SK-N-SH treated with all-trans-retinoic acid at 6 μM for 48 hours (cell line): ENCODE measurements around the gene ZNF384.

Experiments used
- CREB5 ChIP-seq: fragments of 250-450 bp; sonication (Bioruptor Pico); IDR thresholded peaks from 2 replicates; pipeline ENCODE4 v1.5.1; 2020; ENCODE audit warnings: low read depth, mild to moderate bottlenecking, moderate library complexity
- CSDC2 ChIP-seq: fragments of 250-450 bp; sonication (Bioruptor Pico); IDR thresholded peaks from 2 replicates; pipeline ENCODE4 v1.5.0; 2020; ENCODE audit warnings: mild to moderate bottlenecking, moderate library complexity
- CSRNP3 ChIP-seq: fragments of 250-450 bp; sonication (Bioruptor Pico); IDR thresholded peaks from 2 replicates; pipeline ENCODE4 v1.5.1; 2021; ENCODE audit warnings: mild to moderate bottlenecking, moderate library complexity
- OSR1 ChIP-seq: fragments of 250-450 bp; sonication (Bioruptor Pico); IDR thresholded peaks from 2 replicates; pipeline ENCODE4 v1.8.0; 2022; ENCODE audit warnings: moderate library complexity, mild to moderate bottlenecking, inconsistent platforms
- RARB ChIP-seq: fragments of 250-450 bp; sonication (Bioruptor Pico); IDR thresholded peaks from 2 replicates; pipeline ENCODE4 v1.8.0; 2021; ENCODE audit warnings: mild to moderate bottlenecking, moderate library complexity
- SNAI2 ChIP-seq: fragments of 250-450 bp; sonication (Bioruptor Pico); IDR thresholded peaks from 2 replicates; pipeline ENCODE4 v1.5.0; 2020; ENCODE audit warnings: mild to moderate bottlenecking, moderate library complexity
- TOX ChIP-seq: fragments of 250-450 bp; sonication (Bioruptor Pico); IDR thresholded peaks from 2 replicates; pipeline ENCODE4 v1.8.0; 2021; ENCODE audit warnings: mild to moderate bottlenecking, moderate library complexity, borderline replicate concordance
- TSHZ2 ChIP-seq: fragments of 250-450 bp; sonication (Bioruptor Pico); IDR thresholded peaks from 2 replicates; pipeline ENCODE4 v1.5.0; 2020; ENCODE audit warnings: mild to moderate bottlenecking, moderate library complexity
- ZFP3 ChIP-seq: fragments of 250-450 bp; sonication (Bioruptor Pico); IDR thresholded peaks from 2 replicates; pipeline ENCODE4 v1.5.0; 2020; ENCODE audit warnings: mild to moderate bottlenecking, moderate library complexity
- ZFP30 ChIP-seq: fragments of 450-650 bp; formaldehyde crosslinking; IDR thresholded peaks from 2 replicates; pipeline ENCODE4 v1.5.0; 2022; ENCODE audit warnings: mild to moderate bottlenecking, moderate library complexity
- ZNF565 ChIP-seq: fragments of 450-650 bp; formaldehyde crosslinking; conservative IDR thresholded peaks from 2 replicates; pipeline ENCODE4 v1.5.0; 2020; ENCODE audit warnings: low read depth, mild to moderate bottlenecking, moderate library complexity
- ZNF70 ChIP-seq: fragments of 450-650 bp; formaldehyde crosslinking; IDR thresholded peaks from 2 replicates; pipeline ENCODE4 v1.5.0; 2020; ENCODE audit warnings: mild to moderate bottlenecking, moderate library complexity
- TF ChIP-seq, protein P1 (sequence below): fragments of 250-450 bp; sonication (Bioruptor Pico); IDR thresholded peaks from 2 replicates; pipeline ENCODE4 v1.8.0; 2020; ENCODE audit warnings: mild to moderate bottlenecking, moderate library complexity, borderline replicate concordance

- no peak for TF ChIP-seq CSDC2 (CRISPR knock-in tag)
- TF ChIP-seq TOX (CRISPR knock-in tag) = no peak
- TF ChIP-seq CREB5 (CRISPR knock-in tag) = no peak
- no peak for TF ChIP-seq RARB (CRISPR knock-in tag)
- TF ChIP-seq OSR1 (CRISPR knock-in tag) = no peak
- TF ChIP-seq TSHZ2 = no peak
- no peak for TF ChIP-seq CSRNP3 (CRISPR knock-in tag)
- no peak for TF ChIP-seq ZFP3
- no peak for TF ChIP-seq ZFP30
- TF ChIP-seq, protein P1, sequence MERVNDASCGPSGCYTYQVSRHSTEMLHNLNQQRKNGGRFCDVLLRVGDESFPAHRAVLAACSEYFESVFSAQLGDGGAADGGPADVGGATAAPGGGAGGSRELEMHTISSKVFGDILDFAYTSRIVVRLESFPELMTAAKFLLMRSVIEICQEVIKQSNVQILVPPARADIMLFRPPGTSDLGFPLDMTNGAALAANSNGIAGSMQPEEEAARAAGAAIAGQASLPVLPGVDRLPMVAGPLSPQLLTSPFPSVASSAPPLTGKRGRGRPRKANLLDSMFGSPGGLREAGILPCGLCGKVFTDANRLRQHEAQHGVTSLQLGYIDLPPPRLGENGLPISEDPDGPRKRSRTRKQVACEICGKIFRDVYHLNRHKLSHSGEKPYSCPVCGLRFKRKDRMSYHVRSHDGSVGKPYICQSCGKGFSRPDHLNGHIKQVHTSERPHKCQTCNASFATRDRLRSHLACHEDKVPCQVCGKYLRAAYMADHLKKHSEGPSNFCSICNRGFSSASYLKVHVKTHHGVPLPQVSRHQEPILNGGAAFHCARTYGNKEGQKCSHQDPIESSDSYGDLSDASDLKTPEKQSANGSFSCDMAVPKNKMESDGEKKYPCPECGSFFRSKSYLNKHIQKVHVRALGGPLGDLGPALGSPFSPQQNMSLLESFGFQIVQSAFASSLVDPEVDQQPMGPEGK (CRISPR knock-in tag) = no peak
- TF ChIP-seq ZNF70 (CRISPR knock-in tag) = no peak
- TF ChIP-seq SNAI2 = no peak
- TF ChIP-seq ZNF565 = no peak
These were observed 8.6 kb upstream of the ZNF384 start for GRCh38 chr12:6697584-6698351.
